Measurements from ENCODE around the gene UPF2.

UPF2 gene

GRCh38 chr10:11959966-11960365 lies 82.6 kb downstream of the UPF2 start:
- DNase-seq (ENCODE audit: low read depth, low spot score) = no peak

GRCh38 chr10:11958956-11959355 lies 83.7 kb downstream of the UPF2 start:
- DNase-seq (ENCODE audit: low read depth, low spot score) = no peak

- no peak for DNase-seq (ENCODE audit: low read depth, low spot score)
Measured at GRCh38 chr10:11951695-11952094, 90.9 kb downstream of the UPF2 start.

- DNase-seq (ENCODE audit: low read depth, low spot score) = no peak
Measured at GRCh38 chr10:11950325-11951018, 92.1 kb downstream of the UPF2 start.

- DNase-seq (ENCODE audit: low read depth, low spot score) = no peak
Measured at GRCh38 chr10:11949152-11949551, 93.5 kb downstream of the UPF2 start.

GRCh38 chr10:11946652-11947051 lies 96.0 kb downstream of the UPF2 start:
- no peak for DNase-seq (ENCODE audit: low read depth, low spot score)

- no peak for DNase-seq (ENCODE audit: low read depth, low spot score)
Measured at GRCh38 chr10:11936389-11937152, 106.0 kb downstream of the UPF2 start.

GRCh38 chr10:11934262-11934661 lies 108.3 kb downstream of the UPF2 start:
- no peak for DNase-seq (ENCODE audit: low read depth, low spot score)

GRCh38 chr10:11933577-11934223 lies 108.9 kb downstream of the UPF2 start:
- no peak for DNase-seq (ENCODE audit: low read depth, low spot score)

GRCh38 chr10:11931038-11931437 lies 111.6 kb downstream of the UPF2 start:
- DNase-seq (ENCODE audit: low read depth, low spot score) = no peak

- no peak for DNase-seq (ENCODE audit: low read depth, low spot score)
Measured at GRCh38 chr10:11930312-11930978, 112.2 kb downstream of the UPF2 start.

- DNase-seq (ENCODE audit: low read depth, low spot score) = no peak
Measured at GRCh38 chr10:11927746-11928145, 114.9 kb downstream of the UPF2 start.

- DNase-seq (ENCODE audit: low read depth, low spot score) = no peak
Measured at GRCh38 chr10:11921800-11922392, 120.7 kb downstream of the UPF2 start.

- DNase-seq (ENCODE audit: low read depth, low spot score) = no peak
Measured at GRCh38 chr10:11919271-11919670, 123.3 kb downstream of the UPF2 start.

GRCh38 chr10:11918384-11918783 lies 124.2 kb downstream of the UPF2 start:
- DNase-seq (ENCODE audit: low read depth, low spot score) = no peak

GRCh38 chr10:11913079-11913641 lies 129.4 kb downstream of the UPF2 start:
- DNase-seq (ENCODE audit: low read depth, low spot score) = no peak

GRCh38 chr10:11910102-11910501 lies 132.5 kb downstream of the UPF2 start:
- no peak for DNase-seq (ENCODE audit: low read depth, low spot score)

- DNase-seq (ENCODE audit: low read depth, low spot score) = no peak
Measured at GRCh38 chr10:11909618-11910017, 133.0 kb downstream of the UPF2 start.

- DNase-seq (ENCODE audit: low read depth, low spot score) = no peak
Measured at GRCh38 chr10:11908991-11909390, 133.6 kb downstream of the UPF2 start.

GRCh38 chr10:11908536-11908935 lies 134.1 kb downstream of the UPF2 start:
- DNase-seq (ENCODE audit: low read depth, low spot score) = no peak

GRCh38 chr10:11907914-11908313 lies 134.7 kb downstream of the UPF2 start:
- no peak for DNase-seq (ENCODE audit: low read depth, low spot score)

All from smooth muscle cell of the brain vasculature (primary cell).